OCI-LY1 (cell line): Measurements from ENCODE around the gene DYNC1I1.
A peak's percentile ranks its signal among the peaks of the same experiment; 100 is the strongest.

Experiments used
- H2AFZ ChIP-seq: fragments of 200-600 bp; sonication (generic), shearing (Covaris generic); 2 replicates; pipeline ENCODE4 v1.6.0; 2014; ENCODE audit warnings: antibody characterized with exemption, mild to moderate bottlenecking, low read length
- H3F3A ChIP-seq: fragments of 200-600 bp; sonication (generic), shearing (Covaris generic); 2 replicates; pipeline ENCODE4 v1.6.0; 2014; ENCODE audit warnings: mild to moderate bottlenecking, antibody characterized with exemption, low read length, moderate library complexity; ENCODE audit not compliant: insufficient read depth
- H3K27ac ChIP-seq: fragments of 200-600 bp; sonication (generic); 2 replicates; pipeline ENCODE4 v1.5.1; 2014; ENCODE audit warnings: low read length, mixed run types, mild to moderate bottlenecking, low read depth; ENCODE audit not compliant: poor library complexity, severe bottlenecking
- H3K27me3 ChIP-seq: fragments of 200-600 bp; sonication (generic); 2 replicates; pipeline ENCODE4 v1.6.0; 2014; ENCODE audit warnings: antibody characterized with exemption, mild to moderate bottlenecking, low read length, moderate library complexity; ENCODE audit not compliant: insufficient read depth
- H3K36me3 ChIP-seq: fragments of 200-600 bp; sonication (generic); 2 replicates; pipeline ENCODE4 v1.6.1; 2014; ENCODE audit warnings: mild to moderate bottlenecking, antibody characterized with exemption, low read length, moderate library complexity, mixed read lengths; ENCODE audit not compliant: insufficient read depth
- H3K4me1 ChIP-seq: fragments of 200-600 bp; sonication (generic); 2 replicates; pipeline ENCODE4 v1.5.1; 2014; ENCODE audit warnings: mild to moderate bottlenecking, low read length, moderate library complexity; ENCODE audit not compliant: insufficient read depth, severe bottlenecking
- H3K4me2 ChIP-seq: fragments of 200-600 bp; sonication (generic), shearing (Covaris generic); 2 replicates; pipeline ENCODE4 v1.6.1; 2014; ENCODE audit warnings: low read length
- H3K4me3 ChIP-seq: fragments of 200-600 bp; sonication (generic); 2 replicates; pipeline ENCODE4 v1.5.1; 2014; ENCODE audit warnings: low read length, low read depth, mild to moderate bottlenecking, mixed read lengths; ENCODE audit not compliant: poor library complexity, severe bottlenecking
- H3K79me2 ChIP-seq: fragments of 200-600 bp; shearing (Covaris generic); 2 replicates; pipeline ENCODE4 v1.6.1; 2016; ENCODE audit warnings: mixed run types, low read length, mixed read lengths; ENCODE audit not compliant: insufficient read depth
- H3K9ac ChIP-seq: fragments of 200-600 bp; sonication (generic), shearing (Covaris generic); 2 replicates; pipeline ENCODE4 v1.6.1; 2014; ENCODE audit warnings: mild to moderate bottlenecking, low read length, mixed read lengths
- H3K9me2 ChIP-seq: fragments of 200-600 bp; sonication (generic), shearing (Covaris generic); 2 replicates; pipeline ENCODE4 v1.6.1; 2014; ENCODE audit warnings: low read depth, mild to moderate bottlenecking, low read length, mixed read lengths
- H3K9me3 ChIP-seq: fragments of 200-600 bp; shearing (Covaris generic); 2 replicates; pipeline ENCODE4 v1.6.1; 2014; ENCODE audit warnings: low read length, mixed read lengths
- H4K20me1 ChIP-seq: fragments of 200-600 bp; sonication (generic), shearing (Covaris generic); 2 replicates; pipeline ENCODE4 v1.6.0; 2016; ENCODE audit warnings: mild to moderate bottlenecking, low read length; ENCODE audit not compliant: insufficient read depth
- EZH2 ChIP-seq: fragments of 200-600 bp; sonication (generic), shearing (Covaris generic); IDR thresholded peaks from 2 replicates; pipeline ENCODE4 v1.8.0; 2017; ENCODE audit warnings: borderline replicate concordance, mixed run types, mild to moderate bottlenecking, antibody characterized with exemption, low read length, moderate library complexity, mixed read lengths
- TF ChIP-seq, protein P1 (sequence below): fragments of 200-600 bp; sonication (generic), shearing (Covaris generic); IDR thresholded peaks from 2 replicates; pipeline ENCODE4 v1.5.1; 2017; ENCODE audit warnings: mild to moderate bottlenecking, antibody characterized with exemption, low read length, moderate library complexity, mixed read lengths

The DYNC1I1 gene

DNA sequence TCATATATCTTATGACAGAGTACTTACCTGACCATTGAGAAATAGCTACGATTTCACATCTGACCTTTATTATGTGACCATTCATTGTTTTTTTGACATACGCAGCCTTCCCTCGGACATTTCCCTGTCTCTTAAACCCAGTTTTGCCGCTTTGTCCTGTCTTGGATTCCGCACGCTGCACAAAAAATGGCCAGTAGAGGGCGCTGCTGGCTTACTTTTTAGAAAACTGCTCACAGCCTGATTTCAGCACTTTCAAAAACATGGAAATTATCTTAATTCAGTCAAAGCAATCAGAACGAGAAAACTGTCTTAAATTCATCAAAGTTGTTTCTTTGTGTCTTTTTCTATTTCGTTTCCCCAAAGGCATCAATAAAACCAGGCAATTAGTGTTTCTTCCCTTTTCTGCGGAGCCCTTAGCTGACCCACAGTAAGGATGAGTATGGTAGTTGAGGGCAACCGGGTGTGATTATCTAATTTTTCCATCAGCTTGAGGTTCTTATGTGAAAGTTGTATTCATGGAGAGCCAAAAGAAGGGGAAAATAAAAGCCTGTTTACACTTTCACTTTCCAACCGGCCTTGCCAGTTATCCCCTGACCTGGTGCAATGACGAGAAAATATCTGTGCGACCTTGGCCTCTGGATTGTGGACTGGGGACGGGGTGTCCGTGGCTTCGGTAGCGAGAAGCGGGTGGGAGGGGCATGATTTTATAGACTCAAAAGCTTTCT is 144.4 kb downstream of the DYNC1I1 start:
- H3K9me3 ChIP-seq, result no peaks in the 10 kb centered on the region
- no peaks in the 10 kb centered on the region for H3K36me3 ChIP-seq
- no peak for TF ChIP-seq EZH2
- TF ChIP-seq, protein P1, sequence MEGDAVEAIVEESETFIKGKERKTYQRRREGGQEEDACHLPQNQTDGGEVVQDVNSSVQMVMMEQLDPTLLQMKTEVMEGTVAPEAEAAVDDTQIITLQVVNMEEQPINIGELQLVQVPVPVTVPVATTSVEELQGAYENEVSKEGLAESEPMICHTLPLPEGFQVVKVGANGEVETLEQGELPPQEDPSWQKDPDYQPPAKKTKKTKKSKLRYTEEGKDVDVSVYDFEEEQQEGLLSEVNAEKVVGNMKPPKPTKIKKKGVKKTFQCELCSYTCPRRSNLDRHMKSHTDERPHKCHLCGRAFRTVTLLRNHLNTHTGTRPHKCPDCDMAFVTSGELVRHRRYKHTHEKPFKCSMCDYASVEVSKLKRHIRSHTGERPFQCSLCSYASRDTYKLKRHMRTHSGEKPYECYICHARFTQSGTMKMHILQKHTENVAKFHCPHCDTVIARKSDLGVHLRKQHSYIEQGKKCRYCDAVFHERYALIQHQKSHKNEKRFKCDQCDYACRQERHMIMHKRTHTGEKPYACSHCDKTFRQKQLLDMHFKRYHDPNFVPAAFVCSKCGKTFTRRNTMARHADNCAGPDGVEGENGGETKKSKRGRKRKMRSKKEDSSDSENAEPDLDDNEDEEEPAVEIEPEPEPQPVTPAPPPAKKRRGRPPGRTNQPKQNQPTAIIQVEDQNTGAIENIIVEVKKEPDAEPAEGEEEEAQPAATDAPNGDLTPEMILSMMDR, result peak; percentile 99
- peaks cover 71% of the 10 kb centered on the region for H3K4me1 ChIP-seq
- no peaks in the 10 kb centered on the region for H3F3A ChIP-seq
- H3K27me3 ChIP-seq, result no peaks in the 10 kb centered on the region
- H3K27ac ChIP-seq, result peak overlapping the region; percentile 59
- peak overlapping the region; percentile 51 for H3K4me2 ChIP-seq
- H3K9me2 ChIP-seq, result no peaks in the 10 kb centered on the region
- H3K4me3 ChIP-seq, result peak overlapping the region; percentile 2
- no peak overlapping the region for H2AFZ ChIP-seq
- H3K9ac ChIP-seq, result no peak overlapping the region; the same call in 1 of the 2 replicates
- no peaks in the 10 kb centered on the region for H3K79me2 ChIP-seq
- no peaks in the 10 kb centered on the region for H4K20me1 ChIP-seq

DNA sequence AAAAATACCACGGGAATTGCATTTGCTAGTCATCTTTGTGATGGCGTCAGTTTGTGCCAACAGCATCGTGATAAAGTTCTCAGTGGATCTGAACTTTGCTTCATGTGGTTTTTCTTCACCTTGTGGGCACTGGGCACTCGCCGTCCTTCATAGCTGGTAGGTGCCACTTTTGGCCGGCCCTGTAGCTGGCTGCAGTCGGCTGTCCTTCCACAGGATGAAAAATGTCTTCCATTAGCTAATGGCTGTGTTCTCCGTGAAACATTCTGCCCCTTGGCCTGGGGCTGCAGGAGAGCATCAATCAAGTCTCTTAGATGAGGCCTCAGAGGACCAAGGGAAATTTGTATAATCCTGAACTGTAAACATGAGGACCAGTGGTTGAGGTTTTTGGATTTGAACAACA is 145.3 kb downstream of the DYNC1I1 start:
- peak overlapping the region; percentile 1; the same call in 1 of the 2 replicates for H3K4me2 ChIP-seq
- H3K27me3 ChIP-seq, result no peaks in the 10 kb centered on the region
- peaks cover 74% of the 10 kb centered on the region for H3K4me1 ChIP-seq
- H3K9ac ChIP-seq, result no peak overlapping the region
- H3K9me3 ChIP-seq, result no peaks in the 10 kb centered on the region
- no peaks in the 10 kb centered on the region for H3K36me3 ChIP-seq
- no peaks in the 10 kb centered on the region for H3F3A ChIP-seq
- no peaks in the 10 kb centered on the region for H4K20me1 ChIP-seq
- H3K27ac ChIP-seq, result no peak overlapping the region
- H3K9me2 ChIP-seq, result no peaks in the 10 kb centered on the region
- no peak for TF ChIP-seq EZH2
- TF ChIP-seq, protein P1, result no peak
- H3K4me3 ChIP-seq, result no peak overlapping the region
- H2AFZ ChIP-seq, result no peak overlapping the region
- no peaks in the 10 kb centered on the region for H3K79me2 ChIP-seq

DNA sequence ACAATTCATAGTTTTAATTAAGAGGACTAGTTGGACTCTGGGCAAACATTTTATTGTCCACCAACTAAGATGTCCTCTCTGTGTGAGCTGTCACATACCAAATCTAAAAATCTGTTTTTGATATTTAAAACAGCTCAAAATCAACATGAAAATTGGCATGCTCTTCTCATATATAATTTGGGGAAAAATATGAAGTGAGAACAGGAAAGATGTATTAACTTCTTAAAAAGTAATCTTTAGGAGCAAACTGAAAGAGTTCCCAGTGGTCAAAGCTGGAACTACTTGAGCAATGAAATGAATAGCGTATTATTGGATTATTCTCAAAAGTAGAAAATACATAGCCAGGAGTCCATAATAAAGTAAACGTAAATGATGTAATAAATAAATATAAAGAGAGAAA is 147.2 kb downstream of the DYNC1I1 start:
- no peak for TF ChIP-seq EZH2
- TF ChIP-seq, protein P1, result peak; percentile 11; the same call in 1 of the 2 replicates
- Histone ChIP-seq H3K79me2 (no peaks in the 10 kb centered on the region), H3K27ac (no peak overlapping the region), H3K9me3 (no peaks in the 10 kb centered on the region), H3K9ac (no peak overlapping the region), H2AFZ (no peak overlapping the region), H3K27me3 (no peaks in the 10 kb centered on the region), H3K36me3 (no peaks in the 10 kb centered on the region), H3K4me1 (peaks cover 56% of the 10 kb centered on the region), H3F3A (no peaks in the 10 kb centered on the region), H4K20me1 (no peaks in the 10 kb centered on the region), H3K4me2 (no peak overlapping the region), H3K4me3 (no peak overlapping the region), H3K9me2 (no peaks in the 10 kb centered on the region)
